GM18519 (cell line): Measurements from ENCODE around the gene SCN9A.
"Not testable (repeated sequence)": the region's sequence is repeated elsewhere in the genome, so short reads cannot be mapped to it uniquely, and the experiment has no call there.

Experiments used
- ATAC-seq: cut with Tn5 transposase; IDR thresholded peaks from one replicate; pipeline ENCODE4 v1.9.1; 2021; ENCODE audit warnings: mild to moderate bottlenecking, moderate library complexity; ENCODE audit not compliant: unreplicated experiment, low FRiP score

Gene SCN9A

GRCh38 chr2:166376488-166376828 lies 714 bp upstream of the SCN9A start:
- no peak for ATAC-seq

GRCh38 chr2:166375195-166375735 lies 479 bp downstream of the SCN9A start:
- ATAC-seq: no peak

- no peak for ATAC-seq
Observed at GRCh38 chr2:166373951-166374350, 1.8 kb downstream of the SCN9A start.

GRCh38 chr2:166373539-166373938 lies 2.2 kb downstream of the SCN9A start:
- ATAC-seq: no peak

DNA sequence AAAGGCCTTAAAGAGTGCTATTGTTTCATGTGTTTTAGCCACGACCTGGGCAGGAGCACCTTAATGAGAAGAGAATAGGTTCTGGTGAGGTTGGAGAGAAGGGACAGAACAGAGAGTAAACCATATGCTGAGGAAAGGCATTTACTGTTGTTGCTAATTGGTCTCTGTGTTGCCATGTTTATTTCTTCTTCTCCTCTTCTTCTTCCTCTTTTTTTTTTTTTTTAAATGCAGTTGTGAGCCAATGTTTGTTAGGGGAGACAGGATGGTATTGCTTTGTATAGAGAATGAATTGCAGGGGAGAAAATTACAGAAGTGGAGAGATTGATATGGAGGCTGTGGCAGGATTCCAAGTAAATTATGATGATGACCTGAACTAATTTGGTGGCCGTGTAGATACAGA lies 2.6 kb downstream of the SCN9A start:
- no peak for ATAC-seq

DNA sequence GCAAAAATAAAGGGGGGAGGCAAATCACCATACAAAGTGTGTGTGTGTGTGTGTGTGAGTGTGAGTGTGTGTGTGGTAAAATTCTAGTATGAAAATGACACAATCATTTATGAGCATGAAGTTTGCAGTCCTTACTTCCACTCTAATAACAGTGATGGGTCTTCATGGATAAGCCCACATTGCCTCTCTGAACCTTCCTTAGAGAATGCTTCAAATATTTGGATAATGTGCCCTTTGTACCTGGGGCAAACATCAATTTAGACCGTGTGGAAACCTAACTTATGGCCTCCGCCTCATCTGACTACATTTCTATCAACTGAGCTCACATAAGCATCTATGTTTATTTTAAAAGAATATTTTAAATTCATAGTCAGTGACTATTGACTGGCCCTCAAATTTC lies 3.7 kb downstream of the SCN9A start:
- no peak for ATAC-seq

- ATAC-seq: no peak
Observed at GRCh38 chr2:166365803-166366420, 9.8 kb downstream of the SCN9A start.

DNA sequence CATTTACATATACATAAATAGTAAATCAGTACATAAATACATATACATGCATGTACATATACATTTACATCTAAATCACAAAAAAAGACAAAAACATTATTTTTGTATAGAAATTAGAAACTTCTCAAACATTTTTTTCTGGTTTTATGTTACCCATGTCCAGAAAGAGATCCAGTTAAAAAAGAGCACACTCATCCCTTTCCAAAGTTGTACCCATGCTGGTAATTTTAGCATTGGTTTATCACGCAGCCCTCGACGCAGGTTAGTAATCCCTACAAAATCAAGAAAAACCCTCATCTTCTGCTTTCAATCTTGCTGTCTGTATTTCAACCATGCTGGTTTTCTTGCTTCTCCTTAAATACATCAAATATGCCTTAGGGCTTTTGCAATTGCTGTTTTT lies 10.5 kb downstream of the SCN9A start:
- no peak for ATAC-seq

GRCh38 chr2:166364476-166365161 lies 11.1 kb downstream of the SCN9A start:
- ATAC-seq: no peak

- ATAC-seq: peak; percentile 82
Observed at GRCh38 chr2:166361351-166362153, 14.2 kb downstream of the SCN9A start.

- ATAC-seq: peak; percentile 11
Observed at GRCh38 chr2:166360906-166361305, 14.8 kb downstream of the SCN9A start.

DNA sequence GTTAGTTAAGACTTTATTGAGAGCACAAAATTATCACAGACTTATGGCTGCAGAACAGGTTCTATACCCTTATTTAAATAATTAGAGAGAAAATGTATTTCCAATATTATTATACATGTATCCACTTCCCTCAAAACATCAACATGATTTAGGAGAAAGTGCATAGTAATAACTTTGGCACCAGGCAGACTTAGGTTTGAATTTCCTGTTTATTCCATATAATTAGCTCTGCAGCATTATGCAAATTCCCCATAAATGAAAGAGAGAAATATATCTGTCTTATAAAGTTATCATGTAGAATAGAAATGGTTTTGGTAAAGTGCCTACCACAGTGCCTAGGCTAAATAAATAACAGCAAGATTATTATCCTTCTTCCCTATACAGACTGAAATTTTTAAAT lies 15.3 kb downstream of the SCN9A start:
- ATAC-seq: no peak

DNA sequence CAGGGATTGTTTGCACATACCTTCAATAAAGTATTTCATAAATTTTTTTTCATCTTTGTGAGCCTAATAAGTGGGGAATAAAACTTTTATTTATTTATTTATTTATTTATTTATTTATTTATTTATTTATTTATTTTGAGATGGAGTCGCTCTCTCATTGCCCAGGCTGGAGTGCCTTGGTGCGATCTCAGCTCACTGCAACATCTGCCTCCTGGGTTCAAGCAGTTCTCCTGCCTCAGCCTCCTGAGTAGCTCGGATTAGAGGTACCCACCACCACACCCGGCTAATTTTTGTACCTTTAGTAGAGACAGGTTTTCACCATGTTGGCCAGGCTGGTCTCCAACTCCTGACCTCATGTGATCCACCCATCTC lies 17.8 kb downstream of the SCN9A start:
- not testable (repeated sequence) for ATAC-seq

GRCh38 chr2:166357068-166357949 lies 18.4 kb downstream of the SCN9A start:
- no peak for ATAC-seq

- ATAC-seq: no peak
Observed at GRCh38 chr2:166351319-166351718, 24.4 kb downstream of the SCN9A start.

DNA sequence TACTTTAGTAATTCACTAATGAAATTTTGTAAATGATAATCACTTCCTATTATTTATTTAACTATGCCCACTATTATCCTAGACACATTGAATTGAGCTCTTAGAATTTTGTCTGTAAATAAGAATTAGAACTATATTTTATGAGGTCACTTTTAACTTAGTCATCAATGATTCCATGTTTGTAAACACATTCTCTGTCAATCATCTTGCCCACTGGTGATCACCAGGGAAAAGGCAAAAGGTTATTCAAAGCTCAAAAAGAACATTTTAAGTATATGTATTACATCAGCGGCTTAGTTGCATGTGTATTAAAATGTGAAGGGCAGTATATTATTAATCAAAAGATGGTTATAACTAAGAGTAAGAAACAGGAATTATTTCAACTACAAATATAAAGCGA lies 25.2 kb downstream of the SCN9A start:
- ATAC-seq: no peak

- no peak for ATAC-seq
Observed at GRCh38 chr2:166344286-166345113, 31.2 kb downstream of the SCN9A start.

DNA sequence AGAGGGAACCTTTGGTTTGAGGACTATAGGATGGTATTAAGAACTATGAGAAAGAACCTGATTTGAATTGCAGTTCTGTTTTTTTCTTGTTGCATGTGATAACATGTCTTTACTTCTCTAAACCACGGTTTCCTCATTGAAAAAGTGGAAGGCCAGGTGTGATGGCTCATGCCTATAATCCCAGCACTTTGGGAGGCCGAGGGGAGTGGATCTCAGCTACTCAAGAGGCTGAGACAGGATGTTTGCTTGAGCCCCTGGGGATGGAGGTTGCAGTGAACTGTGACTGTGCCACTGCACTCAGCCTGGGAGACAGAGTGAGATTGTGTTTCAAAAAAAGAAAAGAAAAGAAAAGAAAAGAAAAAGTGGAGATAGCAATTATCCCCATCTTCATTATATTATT lies 32.3 kb downstream of the SCN9A start:
- no peak for ATAC-seq

GRCh38 chr2:166341426-166341825 lies 34.3 kb downstream of the SCN9A start:
- ATAC-seq: no peak
